G401 (cell line): ENCODE results near the gene TAPT1. TPM values are rescaled to one million over a fixed set of nuclear protein-coding genes. Genes with fewer than 3 reads are reported as not detected.
A peak's percentile ranks its signal among the peaks of the same experiment; 100 is the strongest.
"Not testable (repeated sequence)": the region's sequence is repeated elsewhere in the genome, so short reads cannot be mapped to it uniquely, and the experiment has no call there.

Experiments used
- DNase-seq: peaks from one replicate; pipeline ENCODE4 v3.0.0-alpha.2; 2015; ENCODE audit warnings: low spot score
- in situ Hi-C: cut with HindIII; loops from 2 replicates; pipeline ENCODE4 v1.10.0; 2016; ENCODE audit warnings: low sequenced_read_pairs, mixed read lengths
- total RNA-seq: library from RNA; depleted of rRNA; stranded (reverse); fragments of >200 nt; shearing (Covaris generic); gene quantifications from 2 replicates; pipeline ENCODE4 v1.2.3, GENCODE V29; 2014

Gene TAPT1
- total RNA-seq, 1 experiment from 2014 or later, result 9.1 TPM

DNA sequence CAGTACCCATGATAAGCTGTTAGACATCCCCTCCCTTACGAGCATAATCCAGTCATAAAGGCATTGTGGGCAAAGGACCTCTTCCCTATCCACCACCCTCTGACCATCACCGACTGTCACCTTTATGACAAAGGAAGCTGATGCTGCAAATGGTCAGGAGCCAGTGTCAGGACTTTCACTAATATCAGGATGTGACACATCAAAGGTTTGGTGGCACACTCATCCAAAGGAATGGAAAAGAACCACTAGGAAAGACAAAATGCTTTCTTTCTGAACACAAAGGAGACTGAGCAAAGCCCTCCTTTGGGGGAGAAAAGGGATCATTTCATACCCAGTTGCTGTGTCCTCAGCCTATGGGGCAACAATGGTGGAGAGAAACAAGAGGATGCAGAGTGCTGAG lies 75.6 kb downstream of the TAPT1 start:
- in situ Hi-C loops, result no loop called here
- no peak for DNase-seq

DNA sequence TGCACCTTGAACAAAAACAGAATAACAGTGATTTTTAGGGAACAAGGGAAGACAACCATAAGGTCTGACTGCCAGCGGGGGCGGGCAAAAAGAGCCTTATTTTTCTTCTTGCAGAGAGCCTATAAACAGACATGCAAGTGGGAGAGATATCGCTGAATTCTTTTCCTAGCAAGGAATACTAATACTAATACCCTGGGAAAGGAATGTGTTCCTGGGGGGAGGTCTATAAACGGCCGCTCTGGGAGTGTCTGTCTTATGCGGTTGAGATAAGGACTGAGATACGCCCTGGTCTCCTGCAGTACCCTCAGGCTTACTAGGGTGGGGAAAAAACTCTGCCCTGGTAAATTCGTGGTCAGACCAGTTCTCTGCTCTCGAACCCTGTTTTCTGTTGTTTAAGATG lies 81.4 kb downstream of the TAPT1 start:
- in situ Hi-C loops, DNase-seq: not testable (repeated sequence)

DNA sequence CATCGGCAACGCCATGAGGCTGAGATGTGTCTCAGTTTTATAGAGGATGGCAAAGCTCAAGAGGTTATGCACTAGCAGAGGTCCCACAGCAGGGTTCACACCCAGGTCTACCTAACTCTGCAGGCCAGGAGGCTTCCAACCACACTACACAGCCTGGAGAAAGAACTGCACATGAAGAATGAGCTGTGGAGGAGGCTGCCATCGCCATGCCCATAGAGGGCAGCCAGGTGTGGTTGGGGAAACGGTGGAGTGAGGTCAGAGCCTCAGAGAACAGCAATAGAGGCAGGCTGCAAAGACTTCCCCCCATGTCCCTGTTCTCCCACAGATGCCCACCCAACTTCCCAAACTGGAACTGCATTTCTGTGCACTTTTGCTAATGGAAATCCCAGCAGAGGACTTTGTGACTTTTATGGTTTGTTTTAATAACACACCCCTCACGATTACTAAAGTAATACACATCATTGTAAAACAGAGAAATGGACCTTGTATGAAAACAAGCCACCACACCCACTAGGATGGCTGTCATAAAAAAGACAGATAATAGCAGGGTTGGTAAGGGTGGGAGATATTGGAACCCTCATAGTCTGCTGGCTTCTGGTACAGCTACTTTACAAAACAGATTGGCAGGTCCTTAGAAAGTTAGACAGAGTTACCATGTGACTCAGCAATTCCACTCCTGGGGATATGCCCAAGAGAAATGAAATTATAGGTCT lies 83.5 kb downstream of the TAPT1 start:
- DNase-seq, result no peak
- in situ Hi-C loops, result no loop called here

DNA sequence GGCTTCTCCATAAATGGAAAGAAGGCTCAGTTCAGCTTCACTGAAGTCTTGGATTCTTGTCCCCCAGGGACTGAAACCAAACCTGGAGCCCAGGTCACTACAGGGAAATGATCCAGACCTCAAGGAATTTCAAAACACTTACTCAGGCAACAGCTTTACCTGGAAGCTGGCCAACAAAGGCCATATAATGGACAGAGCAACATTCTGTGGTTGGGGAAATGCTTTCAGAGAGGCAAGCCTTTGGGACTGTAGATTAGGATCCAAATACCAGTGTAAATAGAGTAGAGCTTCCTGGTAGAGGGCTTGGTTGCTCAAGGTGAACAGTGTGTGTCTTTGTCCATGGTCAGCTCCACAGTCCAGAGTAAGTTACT lies 85.4 kb downstream of the TAPT1 start:
- in situ Hi-C loops, result no loop called here
- no peak for DNase-seq

DNA sequence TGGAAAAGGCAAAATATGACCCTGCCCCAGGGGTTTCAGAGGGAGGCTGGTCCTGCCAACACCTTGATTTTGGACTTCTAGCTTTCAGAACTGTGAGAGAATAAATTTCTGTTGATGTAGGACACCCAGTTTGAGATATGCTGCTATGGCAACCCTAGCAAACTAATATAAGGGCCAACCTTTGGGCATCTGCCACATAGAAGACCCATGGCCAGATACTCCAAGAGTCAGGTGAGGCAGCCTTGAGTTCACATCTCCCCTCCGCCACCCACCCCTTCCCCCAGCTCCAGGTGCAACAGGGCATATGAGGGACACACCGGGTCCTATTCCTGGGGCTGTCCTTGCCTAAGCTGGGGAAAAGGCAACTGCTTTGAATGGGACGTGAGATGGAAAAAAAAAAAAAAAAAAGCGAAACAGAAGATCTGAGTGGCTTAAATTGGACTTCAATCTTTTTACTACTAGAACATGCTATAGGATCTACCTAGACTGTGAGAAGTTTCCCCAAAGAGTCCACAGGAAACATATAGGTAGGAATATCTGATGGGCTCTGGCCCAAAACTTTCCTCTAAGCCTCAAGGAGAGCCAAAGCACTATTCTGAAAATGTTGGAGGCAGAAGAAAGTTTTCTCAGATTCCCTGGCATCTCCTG lies 85.9 kb downstream of the TAPT1 start:
- in situ Hi-C loops, result no loop called here
- DNase-seq, result no peak

DNA sequence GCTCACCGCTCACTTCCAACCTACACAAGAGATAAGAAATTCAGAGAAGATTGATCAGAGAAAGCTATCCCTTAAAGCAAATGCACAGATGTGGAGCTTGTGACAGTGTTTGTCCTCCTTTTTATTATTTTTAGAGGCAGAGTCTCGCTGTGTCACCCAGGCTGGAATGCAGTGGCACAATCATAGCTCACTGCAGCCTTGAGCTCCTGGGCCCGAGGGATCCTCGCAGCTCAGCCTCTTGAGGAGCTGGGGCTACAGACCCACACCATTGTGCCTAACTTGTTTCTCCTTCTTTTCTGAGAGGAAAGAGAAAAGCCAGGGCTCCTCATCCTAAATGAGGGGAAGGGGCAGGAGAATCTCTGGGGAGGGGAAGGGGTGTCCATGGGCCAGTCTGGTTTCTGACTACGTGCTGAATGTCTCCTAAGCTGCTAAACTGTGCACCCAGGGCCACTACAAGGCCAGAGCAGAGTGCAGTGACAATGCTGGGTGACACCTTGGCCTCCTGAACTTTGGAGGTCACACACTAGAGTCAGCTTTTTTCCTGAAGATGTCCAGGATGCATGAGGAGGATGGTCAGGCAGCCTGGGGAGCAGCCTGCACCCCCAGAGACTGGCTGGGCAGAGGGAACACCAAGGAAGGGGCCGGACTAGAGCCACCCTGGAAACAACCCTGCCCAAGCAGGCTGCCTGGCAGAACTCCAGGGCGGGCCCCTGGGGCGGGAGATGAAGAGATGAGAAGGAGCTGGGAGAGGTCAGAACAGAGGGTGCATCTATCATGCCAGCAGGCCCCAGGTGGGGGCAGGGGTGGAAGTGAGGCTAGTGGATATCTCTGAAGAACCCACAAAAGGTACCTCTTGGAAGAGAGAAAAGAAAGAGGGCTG lies 87.0 kb downstream of the TAPT1 start:
- DNase-seq, result no peak
- in situ Hi-C loops, result no loop called here

DNA sequence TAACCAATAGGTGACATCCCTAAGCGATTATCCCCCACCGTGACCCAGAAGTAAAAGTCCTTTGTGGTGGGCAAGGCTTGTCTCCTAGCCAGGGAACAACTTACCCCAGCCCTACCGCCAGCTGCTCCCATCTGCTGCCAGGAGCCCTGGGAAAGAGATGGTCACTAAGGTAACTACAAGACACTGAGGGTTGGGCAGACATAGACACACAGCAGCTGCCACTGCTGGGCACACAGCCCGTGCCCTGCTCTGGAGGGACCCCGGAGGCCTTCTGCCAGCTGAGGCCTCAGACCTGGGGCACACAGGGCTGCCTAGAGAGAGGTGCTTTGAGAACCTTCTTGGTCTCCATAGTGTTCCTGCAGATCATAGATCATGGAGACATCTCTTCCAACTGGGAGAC lies 89.4 kb downstream of the TAPT1 start:
- in situ Hi-C loops, result no loop called here
- no peak for DNase-seq

DNA sequence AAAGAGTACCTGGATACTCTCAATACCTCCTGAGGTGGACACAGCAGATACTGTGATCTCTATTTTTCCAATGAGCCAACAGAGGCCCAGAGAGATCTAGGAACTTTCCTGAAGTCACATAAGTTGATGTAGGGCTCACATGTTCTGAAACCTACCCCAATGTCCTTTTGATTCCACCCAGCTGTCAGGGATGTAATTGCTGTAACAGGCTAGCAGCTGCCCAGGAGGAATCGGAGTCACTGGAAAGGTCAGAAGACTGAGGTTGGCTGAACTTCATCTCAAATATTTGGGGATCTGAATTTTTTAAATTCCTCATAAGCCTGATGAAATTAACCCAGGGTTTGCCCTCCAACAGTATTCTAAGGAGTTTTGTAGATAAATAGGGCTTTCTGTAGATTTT lies 90.0 kb downstream of the TAPT1 start:
- in situ Hi-C loops, result no loop called here
- DNase-seq, result no peak

DNA sequence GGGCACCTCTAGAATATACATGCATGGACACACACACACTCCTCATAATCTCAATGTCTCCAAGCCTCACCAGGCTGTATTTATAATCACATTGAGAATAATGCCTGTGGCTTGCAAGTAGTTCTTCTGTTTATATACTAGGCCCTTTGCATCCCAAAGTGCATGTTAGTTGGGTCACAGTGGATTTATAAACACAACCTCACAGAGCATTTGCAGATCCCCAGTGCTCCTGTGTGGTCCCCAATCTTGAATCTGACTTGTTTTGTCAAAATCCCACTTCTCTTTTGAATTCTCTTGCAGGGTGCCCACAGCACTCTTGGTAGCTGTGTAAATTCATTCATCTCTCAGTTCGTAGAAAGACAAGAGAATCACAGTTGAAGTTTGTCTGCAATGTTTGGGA lies 92.9 kb downstream of the TAPT1 start:
- in situ Hi-C loops, result no loop called here
- DNase-seq, result no peak

DNA sequence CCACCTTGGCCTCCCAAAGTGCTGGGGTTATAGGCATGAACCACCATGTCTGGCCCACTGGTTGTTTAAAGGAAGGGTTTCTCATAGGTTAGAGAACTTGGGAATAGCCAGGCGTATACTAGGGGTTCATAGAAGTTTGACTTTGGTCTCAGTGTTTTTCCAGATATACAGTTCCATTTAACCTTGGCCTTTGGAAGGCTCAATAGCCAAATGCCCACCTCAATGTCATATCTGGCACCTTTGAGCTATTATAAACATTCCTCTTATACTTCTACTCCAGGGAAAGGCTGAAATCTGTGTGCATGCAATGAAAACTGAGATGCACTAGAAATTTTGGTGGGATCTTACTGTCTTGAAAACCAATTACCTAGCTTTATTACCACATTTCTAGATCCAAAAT lies 95.0 kb downstream of the TAPT1 start:
- in situ Hi-C loops, result no loop called here
- no peak for DNase-seq

DNA sequence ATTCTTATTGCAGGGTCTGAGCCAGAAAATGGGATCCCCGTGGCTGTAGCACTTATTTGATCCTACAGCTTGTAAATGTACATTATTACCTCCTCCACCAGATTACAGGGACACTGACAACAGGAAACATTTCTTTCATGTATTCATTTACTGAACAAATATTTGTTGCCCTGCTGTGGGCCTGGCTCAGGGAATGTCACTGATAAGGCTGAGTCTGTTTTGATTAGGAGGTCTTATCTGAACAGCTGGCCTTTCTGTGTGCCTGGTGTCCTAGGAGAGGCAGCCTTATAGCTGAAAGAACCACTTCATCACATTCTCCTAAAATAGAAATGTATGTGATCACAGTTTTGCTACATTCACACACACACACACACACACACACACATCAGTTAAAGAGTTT lies 96.9 kb downstream of the TAPT1 start:
- in situ Hi-C loops, result no loop called here
- DNase-seq, result no peak

DNA sequence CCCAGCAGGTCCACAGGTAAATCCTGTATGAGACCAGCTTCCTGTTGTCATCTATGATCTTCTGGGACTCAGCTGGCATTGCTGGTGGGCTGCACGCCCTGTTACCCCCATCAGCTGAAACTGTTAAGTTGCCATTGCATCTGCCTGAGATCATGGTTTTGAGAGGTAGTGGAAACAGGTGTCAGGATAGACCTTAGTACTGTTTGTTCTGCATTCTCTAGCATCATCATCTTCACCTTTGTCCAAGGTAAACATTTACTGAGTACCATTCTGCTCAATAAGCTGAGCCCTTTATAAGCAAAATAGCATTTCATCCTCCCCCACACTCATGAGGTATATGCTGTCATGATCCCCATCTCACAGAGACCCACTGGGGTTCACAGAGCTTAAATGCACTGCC lies 99.6 kb downstream of the TAPT1 start:
- in situ Hi-C loops, result no loop called here
- DNase-seq, result no peak

DNA sequence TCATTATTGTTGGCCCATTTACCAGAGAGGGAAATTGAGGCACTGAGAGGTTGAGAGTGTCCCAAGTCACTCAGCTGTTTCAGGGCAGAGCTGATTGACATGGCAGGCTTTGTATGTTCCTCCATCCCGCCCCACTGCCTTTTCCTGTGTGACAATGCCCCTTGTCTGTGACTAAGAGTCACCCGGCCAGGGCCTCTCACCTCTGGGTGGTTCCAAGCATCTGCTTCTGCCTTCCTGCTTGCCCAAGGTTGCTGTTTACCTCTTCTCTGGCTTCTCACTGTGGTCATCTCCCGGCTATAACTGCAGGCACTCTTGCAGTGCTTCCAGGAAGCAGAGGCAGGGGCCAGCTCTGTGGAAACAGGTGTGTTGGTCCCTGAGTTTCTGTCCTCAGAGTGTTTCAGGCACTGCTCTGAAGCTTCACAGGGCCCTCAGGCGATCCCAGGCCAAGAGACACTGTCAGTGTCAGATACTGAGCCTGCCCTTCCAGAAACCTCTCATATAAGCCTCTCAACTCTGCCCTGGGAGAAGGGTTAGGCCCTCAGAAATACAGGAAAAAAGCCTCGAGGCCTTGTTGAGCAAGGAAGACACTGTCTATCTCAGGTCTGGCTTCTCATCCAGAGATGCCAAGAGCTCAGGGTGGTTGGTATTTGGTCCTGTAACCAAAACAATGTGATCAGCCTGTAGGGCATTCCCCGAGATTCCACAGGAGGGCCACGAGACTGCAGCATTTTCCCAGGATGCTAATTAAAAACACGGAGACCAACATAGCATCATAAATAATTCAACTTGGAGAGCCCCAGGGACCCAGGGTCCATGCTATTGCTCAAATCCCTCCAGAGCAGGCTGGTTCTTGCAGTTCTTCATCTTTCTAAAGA lies 100.5 kb downstream of the TAPT1 start:
- DNase-seq, result no peak
- in situ Hi-C loops, result no loop called here

DNA sequence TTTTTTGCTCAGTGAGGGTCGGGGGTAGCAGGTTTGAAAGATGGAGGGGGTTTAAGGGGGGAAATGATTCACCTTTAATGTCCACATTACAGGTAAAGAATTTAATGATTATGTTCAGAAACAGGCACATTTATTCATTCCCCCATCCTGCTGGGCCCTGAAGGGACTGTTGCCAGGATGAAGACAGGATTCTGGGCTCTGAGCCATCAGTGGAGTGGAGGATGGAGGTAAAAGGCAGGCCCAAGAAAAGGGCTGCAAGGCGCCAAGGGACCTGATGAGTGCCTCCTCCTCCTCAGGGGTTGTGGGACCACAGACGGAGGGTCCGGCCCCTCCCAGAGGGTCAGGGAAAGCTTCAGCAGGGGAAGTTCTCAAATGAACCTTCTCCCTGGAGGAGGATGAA lies 102.0 kb downstream of the TAPT1 start:
- peak; percentile 77 for DNase-seq
- in situ Hi-C loops, result no loop called here

DNA sequence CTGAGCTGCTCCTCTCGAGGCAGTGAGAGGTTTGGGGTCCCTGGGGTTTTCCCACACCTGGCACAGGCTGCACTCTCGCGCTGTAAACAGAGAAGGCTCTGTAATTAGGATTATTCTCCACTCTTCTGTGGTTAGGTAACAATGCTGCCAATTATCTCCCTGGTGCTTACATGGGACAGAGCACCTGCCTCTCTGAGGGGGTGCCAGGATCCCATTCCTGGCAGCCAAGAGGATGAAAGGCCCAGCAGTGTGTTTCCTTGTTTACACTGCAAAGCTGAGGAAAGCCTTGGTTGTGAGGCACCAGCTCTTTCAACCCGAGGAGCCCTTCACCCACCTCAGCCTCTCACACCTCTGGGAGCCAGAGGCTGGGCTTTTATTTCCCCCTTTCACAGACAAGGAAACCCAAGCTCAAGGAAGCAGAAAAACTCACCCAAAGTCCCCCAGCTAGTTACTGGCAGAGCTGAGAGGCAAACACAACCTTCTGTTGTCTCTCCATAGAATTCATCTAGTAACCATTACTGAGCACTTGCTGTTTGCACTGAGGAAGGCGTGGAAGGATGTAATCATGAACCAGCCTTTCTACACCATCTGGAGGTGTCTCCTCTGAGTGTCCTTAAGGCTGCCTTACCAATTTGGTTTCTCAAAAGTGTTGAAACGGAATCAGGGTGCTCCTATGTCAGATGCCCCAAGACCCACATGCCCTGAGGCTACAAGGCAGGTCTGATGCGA lies 102.8 kb downstream of the TAPT1 start:
- in situ Hi-C loops, result no loop called here
- DNase-seq, result peak; percentile 82

DNA sequence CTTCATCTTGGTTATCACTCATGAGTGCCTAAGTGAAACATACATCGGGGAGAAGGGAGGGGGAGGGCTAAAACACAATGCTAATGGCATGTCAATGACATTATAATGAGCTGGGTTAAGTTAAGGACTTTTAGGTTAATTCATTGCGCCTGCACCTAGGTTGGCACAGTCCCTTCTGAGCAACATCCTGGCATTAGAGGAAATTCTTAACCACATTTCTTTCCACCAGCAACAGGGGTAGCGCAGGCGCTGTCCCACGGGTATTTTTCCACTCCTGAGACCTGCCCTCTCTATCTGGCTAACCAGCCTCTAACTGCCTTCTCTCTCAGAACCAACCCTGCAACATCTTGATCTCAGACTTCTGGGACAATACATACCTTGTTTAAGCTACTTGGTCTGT lies 103.5 kb downstream of the TAPT1 start:
- in situ Hi-C loops, result no loop called here
- DNase-seq, result no peak

DNA sequence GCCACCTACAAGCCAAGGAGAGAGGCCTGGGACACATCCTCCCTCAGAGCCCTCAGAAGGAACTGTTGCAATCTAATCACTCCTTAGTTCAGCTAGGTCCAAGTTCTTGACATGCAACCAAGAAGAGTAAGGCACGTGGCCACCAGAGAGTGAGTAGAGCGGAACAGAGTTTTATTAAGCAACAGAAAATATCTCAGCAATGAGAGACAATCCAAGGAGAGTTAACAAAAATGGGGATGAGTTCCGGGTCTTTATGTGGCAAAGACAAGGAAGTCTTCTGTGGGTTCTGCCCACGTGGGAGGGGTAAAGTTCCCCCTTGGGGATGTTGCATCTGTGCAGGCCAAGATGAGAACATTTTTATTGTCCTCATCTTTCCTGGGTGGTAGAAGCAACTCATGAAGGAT lies 104.0 kb downstream of the TAPT1 start:
- no peak for DNase-seq
- in situ Hi-C loops, result no loop called here

DNA sequence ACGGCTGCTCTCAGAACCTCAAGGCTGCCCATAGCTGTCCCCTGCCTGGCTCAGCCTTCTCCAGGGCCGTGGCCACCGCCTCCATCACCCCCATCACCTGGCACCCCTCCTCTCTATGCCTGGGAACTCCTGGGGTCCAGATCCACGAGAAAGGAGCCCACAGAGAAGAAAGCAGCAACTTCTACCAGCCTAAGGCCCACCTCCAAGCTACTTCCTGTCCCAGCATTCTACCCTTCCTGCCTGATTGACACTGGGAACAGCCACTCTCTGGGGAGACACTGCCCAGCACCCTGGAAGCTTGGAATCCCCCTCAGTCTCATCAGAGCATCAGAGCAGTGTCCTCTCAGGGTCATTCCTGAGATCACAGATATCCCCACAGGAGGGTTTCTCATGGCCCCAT lies 105.6 kb downstream of the TAPT1 start:
- DNase-seq, result no peak
- in situ Hi-C loops, result no loop called here

DNA sequence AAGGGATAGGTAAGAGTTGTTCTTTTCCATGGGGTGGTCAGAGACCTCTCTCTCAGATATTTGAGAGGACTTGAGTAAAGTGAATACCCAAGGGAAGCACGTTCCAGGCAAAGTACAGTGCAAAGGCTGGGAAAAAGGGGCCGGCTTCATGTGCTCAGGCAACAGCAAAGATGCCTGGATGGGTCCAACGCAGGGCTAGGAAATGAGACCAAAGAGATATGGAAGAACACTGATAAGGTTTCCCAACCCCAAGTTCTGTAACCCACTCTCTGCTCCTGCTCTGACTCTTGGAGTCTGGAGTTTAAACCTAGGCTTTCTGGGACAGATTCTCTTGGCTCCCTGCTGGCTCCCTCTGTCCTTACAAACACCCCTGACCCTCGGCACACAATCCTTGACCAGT lies 106.3 kb downstream of the TAPT1 start:
- DNase-seq, result no peak
- in situ Hi-C loops, result no loop called here
